ENCODE measurements around the gene KIF12. TPM values are rescaled to one million over a fixed set of nuclear protein-coding genes. Genes with fewer than 3 reads are reported as not detected.

Gene KIF12
- total RNA-seq, 1 donor: not detected

DNA sequence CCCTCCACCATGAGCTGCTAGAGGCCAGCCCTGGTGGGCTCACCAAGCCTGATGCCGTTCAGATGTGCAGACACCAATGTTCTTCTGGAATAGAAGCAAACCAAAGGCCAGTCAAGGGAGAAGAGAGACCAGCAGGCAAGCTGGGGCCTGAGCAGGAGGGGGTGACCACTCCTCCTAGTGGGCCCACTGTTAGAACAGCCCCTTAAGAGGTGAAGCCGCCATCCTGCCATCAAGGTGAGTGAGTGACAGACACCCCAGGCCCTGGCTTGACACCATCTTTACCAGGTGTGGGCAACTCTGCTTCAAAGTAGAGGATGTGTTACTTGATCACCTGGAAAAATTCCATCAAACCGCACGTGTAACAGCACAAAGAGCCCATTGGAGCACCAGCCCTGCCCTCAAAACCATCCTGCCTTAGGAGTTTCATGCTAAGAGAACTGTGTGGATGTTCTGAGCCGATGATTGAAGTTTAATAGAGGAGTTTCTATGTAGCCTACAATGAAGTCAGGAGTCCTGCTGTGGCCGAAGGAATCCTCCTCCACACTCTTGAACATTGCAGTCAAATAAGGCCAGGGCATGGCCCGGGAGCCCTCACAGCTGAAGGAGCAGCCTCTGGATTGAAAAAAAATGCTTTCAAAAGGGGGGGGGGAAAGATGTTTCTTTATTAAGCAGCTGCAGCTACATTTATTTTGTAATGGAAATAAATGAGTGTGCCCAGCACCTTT is 41.8 kb downstream of the KIF12 start:
- DNase-seq (ENCODE audit: low read depth): no peak
- TF ChIP-seq, protein P1, sequence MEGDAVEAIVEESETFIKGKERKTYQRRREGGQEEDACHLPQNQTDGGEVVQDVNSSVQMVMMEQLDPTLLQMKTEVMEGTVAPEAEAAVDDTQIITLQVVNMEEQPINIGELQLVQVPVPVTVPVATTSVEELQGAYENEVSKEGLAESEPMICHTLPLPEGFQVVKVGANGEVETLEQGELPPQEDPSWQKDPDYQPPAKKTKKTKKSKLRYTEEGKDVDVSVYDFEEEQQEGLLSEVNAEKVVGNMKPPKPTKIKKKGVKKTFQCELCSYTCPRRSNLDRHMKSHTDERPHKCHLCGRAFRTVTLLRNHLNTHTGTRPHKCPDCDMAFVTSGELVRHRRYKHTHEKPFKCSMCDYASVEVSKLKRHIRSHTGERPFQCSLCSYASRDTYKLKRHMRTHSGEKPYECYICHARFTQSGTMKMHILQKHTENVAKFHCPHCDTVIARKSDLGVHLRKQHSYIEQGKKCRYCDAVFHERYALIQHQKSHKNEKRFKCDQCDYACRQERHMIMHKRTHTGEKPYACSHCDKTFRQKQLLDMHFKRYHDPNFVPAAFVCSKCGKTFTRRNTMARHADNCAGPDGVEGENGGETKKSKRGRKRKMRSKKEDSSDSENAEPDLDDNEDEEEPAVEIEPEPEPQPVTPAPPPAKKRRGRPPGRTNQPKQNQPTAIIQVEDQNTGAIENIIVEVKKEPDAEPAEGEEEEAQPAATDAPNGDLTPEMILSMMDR (IDR thresholded peaks at IDR 0.05; ENCODE audit: insufficient read depth, low read depth, low read length): no peak
- H3K4me3 ChIP-seq (ENCODE audit: low read depth, low read length): no peak overlapping the region

DNA sequence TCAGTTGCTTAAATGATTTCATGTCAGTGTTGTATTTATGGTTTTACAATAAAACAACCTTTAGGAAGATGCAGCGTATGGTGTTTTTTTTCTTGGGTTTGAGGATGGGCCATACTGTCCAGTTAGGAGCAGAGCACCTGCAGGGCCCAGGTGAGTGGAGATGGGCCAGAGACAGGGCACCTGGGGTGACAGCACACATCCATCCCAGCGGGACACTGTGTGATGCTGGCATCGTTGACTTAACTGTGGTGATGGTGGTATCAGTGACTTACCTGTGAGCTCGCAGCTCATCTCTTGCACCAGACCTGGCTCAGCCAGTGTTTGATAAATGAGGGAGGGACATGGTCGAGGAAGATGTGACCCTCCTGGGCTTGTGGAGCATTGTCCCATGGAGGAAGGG is 42.6 kb downstream of the KIF12 start:
- TF ChIP-seq, protein P1 (IDR thresholded peaks at IDR 0.05; ENCODE audit: insufficient read depth, low read depth, low read length): no peak
- DNase-seq (ENCODE audit: low read depth): no peak
- no peak overlapping the region for H3K4me3 ChIP-seq (ENCODE audit: low read depth, low read length)

DNA sequence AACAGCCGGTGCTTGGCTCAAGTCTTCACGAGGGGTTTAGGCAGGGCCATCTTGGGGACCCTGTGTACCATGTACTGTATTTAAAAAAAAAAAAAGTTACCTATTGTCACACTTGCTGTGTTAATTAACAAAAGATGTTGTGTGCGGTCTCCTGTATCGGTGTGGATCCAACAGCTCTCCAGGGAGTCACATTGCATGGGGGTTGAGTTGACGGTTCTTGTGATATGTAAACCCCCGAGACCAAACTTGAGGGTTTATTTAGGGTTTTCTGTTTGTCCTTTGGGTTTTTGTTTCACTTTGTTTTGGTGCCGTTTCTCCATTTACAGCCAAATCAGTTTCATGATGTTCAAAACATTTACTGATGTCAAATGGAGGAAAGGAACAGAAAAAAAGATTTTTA is 43.2 kb downstream of the KIF12 start:
- no peak for DNase-seq (ENCODE audit: low read depth)
- TF ChIP-seq, protein P1 (IDR thresholded peaks at IDR 0.05; ENCODE audit: insufficient read depth, low read depth, low read length): no peak
- no peak overlapping the region for H3K4me3 ChIP-seq (ENCODE audit: low read depth, low read length)

DNA sequence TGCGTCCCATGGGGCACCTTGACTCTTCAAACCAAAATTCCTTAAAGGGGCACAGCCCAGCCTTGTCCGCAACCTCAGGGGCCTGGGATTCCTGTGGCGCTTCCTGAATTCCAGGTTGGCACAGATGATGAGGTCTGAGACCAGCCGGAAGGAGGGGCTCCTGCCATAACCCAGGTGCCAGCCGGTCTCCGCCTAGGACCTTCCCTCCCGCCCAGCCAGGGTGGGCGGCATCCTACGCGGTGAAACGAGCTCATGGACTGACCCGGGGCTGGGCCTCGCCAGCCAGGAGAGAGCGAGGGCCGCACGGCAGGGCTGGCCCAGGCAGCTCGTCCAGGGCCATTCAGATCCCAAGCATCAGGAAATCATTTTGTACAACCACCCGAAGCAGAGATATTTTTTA is 44.0 kb downstream of the KIF12 start:
- DNase-seq (ENCODE audit: low read depth): no peak

DNA sequence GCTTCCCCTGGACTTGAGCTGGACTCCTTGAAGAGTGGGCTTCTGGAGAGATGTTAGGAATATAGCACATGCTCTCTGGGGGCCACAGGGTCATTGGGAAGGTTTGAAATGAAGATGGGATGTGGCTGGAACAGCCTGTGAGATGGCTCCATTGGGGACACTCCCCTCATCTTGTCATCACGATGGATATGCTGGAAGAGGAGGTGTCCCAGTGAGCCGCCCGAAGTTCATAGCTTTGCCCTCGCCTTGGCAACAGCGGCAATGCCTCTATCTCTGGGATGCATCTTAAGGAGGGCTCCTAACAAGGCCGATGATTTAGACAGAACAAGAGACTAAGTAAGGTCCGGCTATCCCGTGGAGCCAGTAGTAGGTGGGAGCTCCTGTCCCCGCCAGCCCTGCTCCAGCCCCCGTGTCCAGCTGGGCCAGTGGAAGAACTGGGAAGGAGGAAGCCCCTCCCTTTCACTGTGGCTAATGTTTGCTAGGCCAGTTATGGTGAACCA is 44.9 kb downstream of the KIF12 start:
- TF ChIP-seq, protein P1 (IDR thresholded peaks at IDR 0.05; ENCODE audit: insufficient read depth, low read depth, low read length): no peak
- no peak for DNase-seq (ENCODE audit: low read depth)
- H3K4me3 ChIP-seq (ENCODE audit: low read depth, low read length): no peak overlapping the region

More for the DNA sequence above, 44.0 kb downstream of the KIF12 start:
- TF ChIP-seq, protein P1 (IDR thresholded peaks at IDR 0.05; ENCODE audit: insufficient read depth, low read depth, low read length): no peak
- H3K4me3 ChIP-seq (ENCODE audit: low read depth, low read length): no peak overlapping the region

DNA sequence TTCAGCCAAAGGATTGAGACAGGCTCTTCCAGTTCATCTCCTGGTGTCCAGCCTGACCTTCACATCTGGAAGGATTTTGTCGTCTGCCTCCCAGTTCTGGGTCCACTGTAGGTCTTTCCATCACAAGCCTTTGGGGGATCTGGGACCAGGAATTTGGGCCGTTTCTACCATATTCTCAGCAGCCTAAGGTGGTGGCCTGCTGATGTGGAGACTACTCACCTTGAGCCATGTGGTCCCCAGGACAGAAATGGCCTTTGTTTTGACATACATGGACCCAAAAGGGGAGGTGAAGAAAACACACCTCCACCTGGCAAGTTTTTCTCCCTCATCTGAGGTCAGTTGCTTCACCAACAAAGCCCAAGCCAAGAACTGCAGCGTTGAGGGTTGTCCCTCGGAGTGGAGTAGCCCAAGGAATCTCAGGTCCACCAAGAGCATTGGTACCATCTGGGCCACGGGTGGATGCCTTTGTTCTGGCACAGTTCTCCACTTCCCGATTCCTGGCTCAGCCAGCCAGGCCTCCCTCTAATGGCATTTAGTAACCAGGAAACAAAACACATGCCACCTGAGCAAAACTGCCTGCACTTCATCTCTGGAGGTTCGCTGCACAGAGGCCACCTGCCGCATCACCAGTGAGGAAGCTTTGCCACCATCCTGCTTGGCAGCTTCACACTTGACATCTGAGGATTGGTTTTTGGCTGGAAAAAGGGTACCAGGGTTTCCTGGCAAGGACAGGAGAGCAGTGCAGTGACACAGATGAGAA is 45.7 kb downstream of the KIF12 start:
- TF ChIP-seq, protein P1 (IDR thresholded peaks at IDR 0.05; ENCODE audit: insufficient read depth, low read depth, low read length): no peak
- DNase-seq (ENCODE audit: low read depth): no peak
- no peak overlapping the region for H3K4me3 ChIP-seq (ENCODE audit: low read depth, low read length)
